Measurements from ENCODE around the gene MOBP. TPM values are rescaled to one million over a fixed set of nuclear protein-coding genes. Genes with fewer than 3 reads are reported as not detected.

Gene MOBP
- not detected in 2 replicates for total RNA-seq

GRCh38 chr3:39467394-39468107 is at the start of gene MOBP:
Gene MOBP, plus strand, starts transcription at chr3:39467680. Its CDS starts 34,390 bp downstream, at chr3:39502070.

Other genes with a start within 250 kb of the MOBP start
- gene CX3CR1, start 187.6 kb upstream of the MOBP start, total RNA-seq: 0.15 TPM in 1 of 2 replicates, not detected in the other
- not detected in 2 replicates for gene CCR8, start 138.0 kb upstream of the MOBP start, total RNA-seq
- 21.0 and 22.1 TPM in 2 replicates for gene SLC25A38, start 84.3 kb upstream of the MOBP start, total RNA-seq
- 2,567 and 2,759 TPM in 2 replicates for gene RPSA, start 61.0 kb upstream of the MOBP start, total RNA-seq